Stimulated activated CD8-positive, alpha-beta memory T cell treated with anti-CD3 and anti-CD28 coated beads, Interleukin-4, amount 100 ng/mL, for 1 hour (primary cell): ENCODE data around the gene PRDM16.

Experiments
- DNase-seq, 2 donors: peaks; one replicate each; pipeline ENCODE4 v3.0.0-alpha.2; 2020; ENCODE audit warnings: low read depth in 2 of 2, low spot score in 1 of 2

The PRDM16 gene

GRCh38 chr1:3292051-3292722 is 223.2 kb downstream of the PRDM16 start:
- no peak for DNase-seq

DNA sequence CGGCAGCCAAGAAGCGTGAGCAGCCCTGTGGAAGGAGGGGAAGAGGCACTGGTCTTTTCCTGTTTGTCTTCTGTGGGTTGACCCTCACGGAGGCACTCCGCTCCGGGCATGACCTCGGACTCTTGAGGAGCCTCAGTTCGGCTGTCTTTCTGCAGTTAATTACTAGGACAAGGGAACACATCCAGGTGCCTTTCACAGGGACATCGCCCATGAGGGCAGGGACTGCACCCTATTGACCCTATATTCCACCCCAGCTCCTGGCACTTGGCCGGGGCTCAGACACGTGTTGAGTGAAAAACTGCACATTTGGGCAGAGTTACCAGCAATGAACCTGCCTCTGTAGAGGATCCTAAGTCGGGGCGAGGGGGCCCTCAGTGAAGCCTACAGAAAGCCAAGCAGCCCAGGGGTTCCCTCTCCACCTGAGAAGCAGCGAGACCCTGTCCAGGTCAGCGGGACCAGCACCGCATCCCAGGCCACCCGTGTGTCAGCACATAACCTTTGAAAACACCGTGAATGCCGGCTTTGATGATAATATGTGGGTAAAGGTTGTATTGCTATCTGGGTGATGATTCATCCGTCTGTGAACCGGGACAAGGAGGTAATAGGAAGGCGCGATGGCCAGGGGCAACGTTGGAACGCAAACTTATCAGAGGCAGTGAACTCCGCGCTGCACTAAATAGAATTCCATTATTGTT is 224.0 kb downstream of the PRDM16 start:
- DNase-seq = no peak

GRCh38 chr1:3293563-3294080 is 224.6 kb downstream of the PRDM16 start:
- no peak for DNase-seq

DNA sequence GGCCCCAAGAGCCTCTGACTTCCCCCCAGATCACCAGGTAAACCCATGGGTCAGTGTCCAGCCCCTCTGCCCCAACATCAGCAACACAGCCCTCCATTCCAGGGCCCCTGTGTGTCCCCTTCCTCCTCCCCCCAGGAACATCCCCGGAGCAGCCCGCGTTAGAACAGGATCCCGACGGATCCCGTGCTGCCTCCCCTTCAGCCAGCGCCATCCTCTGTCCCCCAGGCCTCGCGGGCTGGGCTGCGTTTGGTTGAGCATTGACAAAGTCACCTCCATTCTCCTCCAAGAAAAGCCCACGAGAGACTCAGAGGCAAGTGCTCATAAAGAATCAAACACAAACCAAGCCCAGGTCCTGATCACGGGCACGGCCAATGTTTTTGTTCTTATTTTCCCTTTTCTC is 225.4 kb downstream of the PRDM16 start:
- DNase-seq = no peak

- no peak for DNase-seq
Observed at GRCh38 chr1:3295846-3296245, 226.8 kb downstream of the PRDM16 start.

DNA sequence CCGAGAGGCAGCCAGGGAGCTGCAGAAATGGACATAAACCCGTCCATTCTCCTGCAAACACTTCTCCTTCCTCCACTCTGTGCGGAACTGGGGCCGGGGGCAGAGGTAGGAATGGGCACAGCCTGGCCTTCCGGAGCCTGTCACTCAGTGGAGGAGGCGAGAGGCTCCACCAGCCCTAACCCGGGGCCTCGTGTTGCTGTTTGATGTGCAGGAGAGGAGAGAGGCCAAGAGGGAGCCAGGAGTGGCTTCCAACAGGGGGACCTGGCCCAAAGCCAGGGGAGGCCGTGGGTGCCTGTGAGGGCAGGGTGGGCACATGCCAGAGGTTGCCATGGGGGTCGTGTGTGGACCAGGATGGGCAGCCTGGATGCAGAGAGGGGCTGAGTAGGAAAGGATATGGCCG is 227.3 kb downstream of the PRDM16 start:
- no peak for DNase-seq

GRCh38 chr1:3296826-3297225 is 227.8 kb downstream of the PRDM16 start:
- DNase-seq = no peak

DNA sequence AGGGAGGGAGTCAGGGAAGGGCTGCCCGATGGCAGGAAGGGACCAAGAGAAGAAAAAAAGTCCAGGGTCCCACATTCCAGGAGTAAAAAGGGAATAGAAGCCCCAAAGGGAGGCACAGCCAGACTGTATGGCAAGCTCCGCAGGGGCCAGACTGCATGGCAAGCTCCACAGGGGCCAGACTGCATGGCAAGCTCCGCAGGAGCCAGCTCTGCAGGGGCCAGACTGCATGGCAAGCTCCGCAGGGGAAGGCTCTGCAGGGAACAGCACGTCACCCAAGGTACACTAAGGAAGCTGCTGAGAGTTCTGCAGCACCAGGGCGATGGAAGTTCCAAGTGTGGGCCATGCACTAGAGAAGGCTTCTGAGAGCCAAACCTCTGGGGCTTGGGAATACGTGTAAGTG is 228.8 kb downstream of the PRDM16 start:
- no peak for DNase-seq

DNA sequence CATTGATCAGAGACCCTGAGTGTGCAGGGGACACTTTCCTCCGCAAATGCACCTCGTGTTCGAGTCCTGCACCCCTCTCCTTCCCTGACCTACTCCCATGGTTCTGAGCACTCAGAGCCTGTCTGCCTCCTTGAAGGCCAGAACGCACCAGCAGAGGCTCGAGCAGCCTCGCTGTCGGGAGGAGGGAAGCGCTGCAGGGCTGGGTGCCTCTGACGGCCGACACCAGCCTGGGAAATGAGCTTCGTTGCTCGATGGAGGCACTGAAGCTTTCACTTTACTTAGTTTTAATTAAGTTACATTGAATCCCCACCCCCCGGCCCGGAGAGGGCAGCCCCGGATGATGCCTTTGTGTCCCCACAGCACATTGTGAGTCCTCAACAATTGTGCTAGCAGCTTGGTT is 229.2 kb downstream of the PRDM16 start:
- DNase-seq = no peak

DNA sequence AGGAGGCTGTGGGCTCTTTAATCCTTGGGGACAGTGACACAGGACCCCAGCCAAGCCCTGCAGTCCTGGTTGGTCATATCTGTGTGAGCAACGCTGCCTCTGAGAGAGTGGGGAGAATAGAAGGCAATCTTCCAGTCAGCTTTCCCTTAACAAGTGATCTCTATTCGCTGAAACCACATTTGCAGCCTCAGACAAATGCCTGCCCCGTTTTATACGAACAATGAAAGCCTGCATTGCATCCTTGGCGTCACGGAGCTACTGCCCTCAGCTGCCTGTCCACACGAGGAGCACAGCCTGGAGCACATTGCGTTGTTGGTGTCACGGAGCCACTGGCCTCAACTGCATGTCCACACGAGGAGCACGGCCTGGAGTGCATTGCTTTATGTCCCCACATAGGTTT is 235.2 kb downstream of the PRDM16 start:
- DNase-seq = no peak

GRCh38 chr1:3304692-3305091 is 235.7 kb downstream of the PRDM16 start:
- DNase-seq = no peak

GRCh38 chr1:3305156-3305555 is 236.2 kb downstream of the PRDM16 start:
- no peak for DNase-seq

DNA sequence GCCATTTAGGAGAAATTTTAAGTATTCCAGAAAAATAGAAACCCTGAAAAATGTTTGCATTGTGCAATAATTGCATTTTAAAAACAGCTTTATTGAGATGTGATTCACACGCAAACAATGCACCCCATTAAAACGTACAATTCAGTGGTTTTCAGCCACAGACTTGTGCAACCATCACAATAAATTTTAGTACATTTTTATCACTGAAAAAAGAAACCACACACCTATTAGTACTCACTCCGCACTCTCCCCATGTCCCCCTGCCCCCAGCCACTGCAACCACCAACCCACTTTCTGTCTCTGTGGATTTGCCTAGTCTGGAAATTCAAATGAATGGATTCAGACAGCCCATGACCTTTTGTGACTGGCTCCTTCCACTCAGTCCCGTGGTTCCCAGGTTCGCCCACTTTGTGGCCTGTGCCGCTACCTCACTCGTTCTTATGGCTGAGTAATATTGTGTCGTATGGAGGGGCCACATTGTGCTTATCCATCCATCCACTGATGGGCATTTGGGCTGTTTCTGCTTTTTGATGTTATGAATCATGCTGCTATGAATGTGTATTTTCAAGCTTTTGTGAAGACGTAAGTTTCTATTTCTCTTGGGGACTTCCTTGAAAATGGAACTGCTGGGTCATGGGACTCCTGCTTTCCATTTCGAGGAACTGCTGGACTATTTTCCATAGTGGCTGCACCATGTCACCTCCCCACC is 237.7 kb downstream of the PRDM16 start:
- no peak for DNase-seq

DNA sequence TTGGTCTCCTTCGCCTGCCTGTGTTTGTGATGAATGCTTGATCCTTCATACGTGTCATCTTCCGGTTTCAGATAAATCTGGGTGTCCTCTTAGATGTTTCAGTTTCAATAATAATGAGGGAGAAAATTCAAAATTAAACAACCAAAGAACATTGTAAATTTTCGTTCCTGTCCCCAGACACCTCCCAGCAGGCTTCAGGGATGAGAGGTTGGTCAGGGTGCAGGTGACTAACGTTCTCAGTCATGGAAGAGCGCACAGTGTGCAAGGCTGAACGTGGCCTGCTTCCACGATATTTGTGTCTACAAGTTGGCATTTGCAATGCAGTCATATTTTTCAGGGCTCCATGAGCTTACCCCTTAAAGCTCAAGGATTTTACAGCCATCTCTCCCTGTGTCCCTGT is 238.4 kb downstream of the PRDM16 start:
- no peak for DNase-seq

GRCh38 chr1:3308053-3308452 is 239.1 kb downstream of the PRDM16 start:
- no peak for DNase-seq

DNA sequence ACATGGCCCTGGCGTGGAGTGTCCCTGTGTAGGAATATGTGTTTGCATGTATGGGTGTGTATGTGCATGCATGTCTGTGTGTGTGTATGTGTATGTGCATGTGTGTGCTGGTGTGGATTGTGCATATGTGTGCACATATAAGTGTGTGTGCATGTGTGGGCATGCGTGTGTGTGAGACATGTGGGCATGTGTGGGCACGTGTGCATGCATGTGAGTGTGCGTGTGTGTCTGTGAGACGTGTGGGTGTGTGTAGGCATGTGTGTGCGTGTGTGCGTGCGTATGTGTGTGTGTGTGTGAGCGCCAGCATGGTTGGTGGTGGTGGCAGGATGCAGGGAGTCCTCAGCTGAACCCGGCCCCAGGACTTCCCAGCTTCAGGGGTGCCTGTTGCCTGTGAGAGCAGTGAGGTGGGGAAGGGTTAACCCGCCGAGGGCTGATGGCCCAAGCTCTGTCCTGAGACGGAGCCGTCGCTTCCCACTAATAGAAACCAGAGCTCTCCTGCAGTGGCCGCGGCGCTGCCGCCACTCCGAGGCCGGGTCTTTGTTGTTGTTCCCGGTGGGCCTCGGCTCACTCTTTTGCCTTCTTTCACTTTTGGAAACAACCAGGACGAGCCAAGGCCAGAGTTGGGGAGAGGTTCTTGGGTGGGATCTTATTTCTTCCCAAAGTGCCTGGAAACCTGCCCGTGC is 241.9 kb downstream of the PRDM16 start:
- no peak for DNase-seq

- DNase-seq = no peak
Observed at GRCh38 chr1:3311711-3312110, 242.7 kb downstream of the PRDM16 start.

- DNase-seq = no peak
Observed at GRCh38 chr1:3312310-3312897, 243.4 kb downstream of the PRDM16 start.

DNA sequence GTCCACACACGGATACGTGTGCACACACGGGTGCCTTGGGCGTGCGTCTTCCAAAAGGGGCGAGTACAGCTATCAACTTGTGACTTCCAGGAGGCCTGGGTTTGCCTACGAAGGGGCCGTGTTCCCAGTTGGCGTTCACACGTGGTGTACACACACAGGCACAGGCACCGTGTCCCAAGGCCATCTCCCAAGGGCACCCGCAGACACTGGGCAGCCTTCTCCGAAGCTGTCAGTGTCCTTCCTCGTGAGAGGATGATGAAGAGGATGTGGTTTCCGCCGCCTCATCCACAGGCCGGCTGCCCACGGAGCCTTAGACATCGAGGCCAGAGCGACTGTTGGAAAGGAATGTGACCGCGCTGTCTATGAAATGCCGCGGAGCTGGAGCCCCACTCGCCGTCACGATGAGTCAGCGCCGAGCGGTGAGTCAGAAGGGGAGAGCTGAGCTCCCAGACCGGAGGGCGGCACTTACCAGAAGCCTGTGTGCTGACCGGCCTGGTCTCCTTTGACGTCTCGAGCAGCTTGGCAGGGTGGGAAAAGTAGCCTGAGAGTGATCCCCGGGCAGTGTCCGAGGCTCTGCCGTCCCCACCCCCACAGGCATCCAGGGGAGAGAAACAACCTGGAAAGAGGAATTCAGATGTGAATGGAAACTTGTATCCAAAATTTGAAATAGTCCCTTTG is 244.0 kb downstream of the PRDM16 start:
- no peak for DNase-seq

DNA sequence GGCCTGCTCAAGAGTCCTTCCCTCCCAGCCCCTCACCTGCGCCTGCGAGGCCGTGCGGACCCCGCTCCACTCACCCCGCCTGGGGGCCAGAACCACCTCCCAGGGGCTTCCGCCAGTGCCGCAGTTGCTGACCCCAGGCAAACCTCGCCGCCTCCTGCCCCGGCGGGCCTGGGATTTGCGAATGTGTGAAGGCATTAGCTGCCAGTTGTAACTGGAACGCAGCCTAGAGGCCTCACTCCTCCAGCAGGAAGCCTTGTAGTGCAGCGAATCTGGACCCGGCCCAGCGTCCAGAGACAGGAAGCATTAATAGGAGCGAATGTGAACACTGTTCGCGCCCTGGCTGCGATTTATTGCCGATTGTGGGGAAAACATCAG is 244.6 kb downstream of the PRDM16 start:
- DNase-seq = no peak
